A549 (cell line): ENCODE data around the gene MDFIC. TPM values are rescaled to one million over a fixed set of nuclear protein-coding genes. Genes with fewer than 3 reads are reported as not detected.

Source experiments
- ATAC-seq, 2 experiments: fragments of 200-7000 bp in 1 of 2; fragments of >200 bp in 1 of 2; cut with Nextera tagmentation in 1 of 2; cut with Tn5 transposase in 1 of 2; 3 replicates each; pipeline versions ENCODE4 v1.8.0 to v1.9.1; 2018 to 2020; ENCODE audit warnings: mild to moderate bottlenecking in 1 of 2, moderate library complexity in 1 of 2
- CTCF ChIA-PET: fragments of 300-600 bp; sonication (Branson Sonifier 250); formaldehyde crosslinking; extraction: SDS; loops from one replicate; lab custom pipeline; 2021; ENCODE audit warnings: antibody characterized with exemption, inconsistent platforms; lab: Yijun Ruan, JAX
- POLR2A ChIA-PET: fragments of 350-600 bp; formaldehyde crosslinking; extraction: SDS; loops from one replicate; lab custom pipeline; 2021; ENCODE audit warnings: antibody characterized with exemption, inconsistent platforms; lab: Yijun Ruan, JAX
- DNase-seq, 2 experiments: peaks; one replicate each; pipeline versions ENCODE4 v3.0.0 to v3.0.0-alpha.2; 2011 to 2016; ENCODE audit warnings: low read depth in 1 of 2, low spot score in 1 of 2
- FAIRE-seq: peaks from 2 replicates; lab custom pipeline; 2011; peaks lifted over from hg19 to GRCh38; lab: Jason Lieb, UNC
- H3K27ac ChIP-seq, 2 experiments: fragments of >200 bp; sonication (Bioruptor Twin); formaldehyde crosslinking; 3 replicates each; pipeline ENCODE4 v1.5.1; 2016 to 2017
- H3K4me1 ChIP-seq: fragments of >200 bp; sonication (Bioruptor Twin); formaldehyde crosslinking; 3 replicates; pipeline ENCODE4 v1.6.1; 2016
- H3K4me2 ChIP-seq: fragments of >200 bp; sonication (Bioruptor Twin); formaldehyde crosslinking; 3 replicates; pipeline ENCODE4 v1.6.1; 2016
- H3K4me3 ChIP-seq: fragments of >200 bp; sonication (Bioruptor Twin); formaldehyde crosslinking; 3 replicates; pipeline ENCODE4 v1.5.1; 2016
- H3K9me3 ChIP-seq: fragments of >200 bp; sonication (Bioruptor Twin); formaldehyde crosslinking; 3 replicates; pipeline ENCODE4 v1.6.1; 2016
- BCL3 ChIP-seq: fragments of >200 bp; sonication (Bioruptor Twin); formaldehyde crosslinking; IDR thresholded peaks from 3 replicates; pipeline ENCODE4 v1.6.1; 2016
- BHLHE40 ChIP-seq: IDR thresholded peaks from 2 replicates; pipeline ENCODE4 v1.6.1; 2012; ENCODE audit warnings: low read depth, low read length, inconsistent platforms
- CEBPB ChIP-seq, 2 experiments: fragments of >200 bp in 1 of 2; sonication (Bioruptor Twin) in 1 of 2; formaldehyde crosslinking in 1 of 2; IDR thresholded peaks; 2 replicates each; pipeline ENCODE4 v1.6.1; 2012 to 2016
- CHD2 ChIP-seq: fragments of 150-350 bp; IDR thresholded peaks from 2 replicates; pipeline ENCODE4 v1.6.1; 2014; ENCODE audit warnings: low read length; ENCODE audit not compliant: partially characterized antibody
- CTCF ChIP-seq: fragments of >200 bp; sonication (Bioruptor Twin); formaldehyde crosslinking; IDR thresholded peaks from 3 replicates; pipeline ENCODE4 v1.5.1; 2016
- E2F6 ChIP-seq: IDR thresholded peaks from 2 replicates; pipeline ENCODE4 v1.6.1; 2012; ENCODE audit warnings: low read depth, borderline replicate concordance
- EHF ChIP-seq: fragments of 250-450 bp; sonication (Bioruptor Pico); IDR thresholded peaks from 2 replicates; pipeline ENCODE4 v1.5.0; 2020; ENCODE audit warnings: mild to moderate bottlenecking
- FOSB ChIP-seq: fragments of 250-450 bp; sonication (Bioruptor Pico); IDR thresholded peaks from 2 replicates; pipeline ENCODE4 v1.5.0; 2020; ENCODE audit warnings: mild to moderate bottlenecking, moderate library complexity
- HDAC2 ChIP-seq: fragments of 200-600 bp; sonication (generic); IDR thresholded peaks from 2 replicates; pipeline ENCODE4 v1.6.1; 2016
- HOXA7 ChIP-seq: fragments of 250-450 bp; sonication (Bioruptor Pico); IDR thresholded peaks from 2 replicates; pipeline ENCODE4 v1.5.0; 2020; ENCODE audit warnings: mild to moderate bottlenecking, moderate library complexity
- HOXB5 ChIP-seq: fragments of 250-450 bp; sonication (Bioruptor Pico); IDR thresholded peaks from 2 replicates; pipeline ENCODE4 v1.5.0; 2020; ENCODE audit warnings: mild to moderate bottlenecking, moderate library complexity
- JUNB ChIP-seq: fragments of >200 bp; sonication (Bioruptor Twin); formaldehyde crosslinking; IDR thresholded peaks from 2 replicates; pipeline ENCODE4 v1.6.1; 2016
- KDM1A ChIP-seq: fragments of 200-600 bp; sonication (generic); IDR thresholded peaks from 2 replicates; pipeline ENCODE4 v1.6.1; 2016; ENCODE audit warnings: low read depth, mild to moderate bottlenecking
- MAFK ChIP-seq: fragments of 450-650 bp; IDR thresholded peaks from 2 replicates; pipeline ENCODE4 v1.6.1; 2014; ENCODE audit not compliant: partially characterized antibody
- MYC ChIP-seq: IDR thresholded peaks from 2 replicates; pipeline ENCODE4 v1.6.1; 2012; ENCODE audit warnings: mild to moderate bottlenecking, inconsistent platforms, low read length, improper control_type of control experiment, borderline replicate concordance
- NFE2L2 ChIP-seq: fragments of 150-350 bp; conservative IDR thresholded peaks from 2 replicates; pipeline ENCODE4 v1.6.1; 2014; ENCODE audit warnings: low read length
- POLR2AphosphoS2 ChIP-seq: conservative IDR thresholded peaks from 2 replicates; pipeline ENCODE4 v1.6.1; 2012; ENCODE audit warnings: low read length, improper control_type of control experiment, inconsistent platforms
- REST ChIP-seq: fragments of 200-600 bp; sonication (generic); IDR thresholded peaks from 2 replicates; pipeline ENCODE4 v1.6.1; 2016; ENCODE audit warnings: antibody characterized with exemption, mild to moderate bottlenecking, moderate library complexity
- RNF2 ChIP-seq: fragments of 200-600 bp; sonication (generic); IDR thresholded peaks from 2 replicates; pipeline ENCODE4 v1.6.1; 2016; ENCODE audit warnings: low read depth, mild to moderate bottlenecking, antibody characterized with exemption, moderate library complexity, borderline replicate concordance
- ZFP36 ChIP-seq: fragments of 450-650 bp; IDR thresholded peaks from 2 replicates; pipeline ENCODE4 v1.6.1; 2014; ENCODE audit warnings: borderline replicate concordance; ENCODE audit not compliant: partially characterized antibody
- ZNF302 ChIP-seq: fragments of 250-450 bp; sonication (Bioruptor Pico); IDR thresholded peaks from 2 replicates; pipeline ENCODE4 v1.9.0; 2021; ENCODE audit warnings: inconsistent platforms, mild to moderate bottlenecking, moderate library complexity
- ZSCAN20 ChIP-seq: fragments of 250-450 bp; sonication (Bioruptor Pico); IDR thresholded peaks from 2 replicates; pipeline ENCODE4 v1.8.0; 2022; ENCODE audit warnings: mild to moderate bottlenecking, moderate library complexity
- WGBS: methylation state at CpG from one replicate; pipeline ENCODE4 v1.1.6; 2017; ENCODE audit errors: missing lambda C conversion rate; 5-methylcytosine and 5-hydroxymethylcytosine counted together
- polyA plus RNA-seq, 4 experiments: library from polyadenylated mRNA; depleted of rRNA in 3 of 4; stranded (reverse); fragments of >200 nt; fragmentation: RNase III in 1 of 4; extraction: RNeasy Plus Mini Kit Qiagen cat#74134 plus additional on column Dnase treatment in 1 of 4; gene quantifications; 2 replicates in 3 of 4; 3 replicates in 1 of 4; pipeline ENCODE4 v1.2.3, GENCODE V29; 2011 to 2017

Gene MDFIC
- polyA plus RNA-seq, 2 of the 4 experiments (the other 2 are of a cell fraction) = 19.5 to 30.6 TPM

GRCh38 chr7:114890561-114890960 lies 31.3 kb upstream of the MDFIC start:
- 97% methylated on average over 4 of the region's 4 CpGs for WGBS
- Histone ChIP-seq H3K27ac (no peak overlapping the region; a peak in 1 of 6 replicates), H3K4me3 (no peak overlapping the region), H3K4me2 (no peak overlapping the region), H3K4me1 (peaks cover 19% of the 10 kb centered on the region), H3K9me3 (no peaks in the 10 kb centered on the region)
- FAIRE-seq (no peak), ATAC-seq (no peak), DNase-seq (no peak)
- ChIA-PET POLR2A (no interaction called here), CTCF (no interaction called here)
- TF ChIP-seq HOXB5 (CRISPR knock-in tag) = no peak
- TF ChIP-seq CTCF = no peak
- TF ChIP-seq NFE2L2 = no peak
- no peak for TF ChIP-seq ZSCAN20 (CRISPR knock-in tag)
- TF ChIP-seq E2F6 = no peak
- no peak for TF ChIP-seq ZNF302 (CRISPR knock-in tag)
- no peak for TF ChIP-seq EHF (CRISPR knock-in tag)
- no peak for TF ChIP-seq HOXA7 (CRISPR knock-in tag)
- TF ChIP-seq BHLHE40 = no peak
- no peak for TF ChIP-seq ZFP36
- no peak for TF ChIP-seq RNF2
- no peak for TF ChIP-seq CHD2
- TF ChIP-seq JUNB = no peak
- no peak for TF ChIP-seq KDM1A
- TF ChIP-seq FOSB (CRISPR knock-in tag) = no peak
- no peak for TF ChIP-seq REST
- TF ChIP-seq MYC = no peak
- TF ChIP-seq HDAC2 = no peak
- TF ChIP-seq MAFK = no peak
- no peak for TF ChIP-seq BCL3

GRCh38 chr7:114900127-114900526 lies 21.8 kb upstream of the MDFIC start:
- no peak for TF ChIP-seq FOSB (CRISPR knock-in tag)
- no peak for TF ChIP-seq POLR2AphosphoS2
- no peak for TF ChIP-seq CEBPB (IDR thresholded peaks at IDR 0.05)
- TF ChIP-seq, all 56 proteins: peak for 0
- FAIRE-seq = no peak
- 83% methylated on average over 1 of the region's 1 CpG for WGBS
- H3K4me1 ChIP-seq = no peaks in the 10 kb centered on the region
- ChIA-PET CTCF (interaction anchor here (1.5 kb wide), 1 partner anchor 10 kb away, joined by 3 read pairs; no protein-coding TSS in a partner anchor), POLR2A (no interaction called here)
- no peak overlapping the region for H3K27ac ChIP-seq
- no peak overlapping the region for H3K4me2 ChIP-seq
- H3K9me3 ChIP-seq = no peaks in the 10 kb centered on the region
- DNase-seq = no peak
- H3K4me3 ChIP-seq = no peak overlapping the region
- ATAC-seq = no peak
